ENCODE data around the gene PGAP1. TPM values are rescaled to one million over a fixed set of nuclear protein-coding genes. Genes with fewer than 3 reads are reported as not detected.
"Not testable (repeated sequence)": the region's sequence is repeated elsewhere in the genome, so short reads cannot be mapped to it uniquely, and the experiment has no call there.

The PGAP1 gene
- polyA plus RNA-seq, 4 donors, result 25.6 to 33.9 (median 29.2) TPM

- DNase-seq (ENCODE audit: low read depth in 4 of 4, low spot score in 3 of 4), result no peak
Observed at GRCh38 chr2:196951973-196952372, 25.5 kb upstream of the PGAP1 start.

GRCh38 chr2:196949116-196949515 is 22.6 kb upstream of the PGAP1 start:
- no peak for DNase-seq (ENCODE audit: low read depth in 4 of 4, low spot score in 3 of 4)

- DNase-seq (ENCODE audit: low read depth in 4 of 4, low spot score in 3 of 4), result no peak
Observed at GRCh38 chr2:196944570-196944969, 18.1 kb upstream of the PGAP1 start.

- DNase-seq (ENCODE audit: low read depth in 4 of 4, low spot score in 3 of 4), result no peak
Observed at GRCh38 chr2:196941398-196942078, 15.0 kb upstream of the PGAP1 start.

- DNase-seq (ENCODE audit: low read depth in 4 of 4, low spot score in 3 of 4), result no peak
Observed at GRCh38 chr2:196939371-196939770, 12.9 kb upstream of the PGAP1 start.

GRCh38 chr2:196935432-196935831 is 8.9 kb upstream of the PGAP1 start:
- DNase-seq (ENCODE audit: low read depth in 4 of 4, low spot score in 3 of 4), result no peak

GRCh38 chr2:196934672-196935071 is 8.2 kb upstream of the PGAP1 start:
- no peak for DNase-seq (ENCODE audit: low read depth in 4 of 4, low spot score in 3 of 4)

GRCh38 chr2:196931555-196931954 is 5.0 kb upstream of the PGAP1 start:
- no peak for DNase-seq (ENCODE audit: low read depth in 4 of 4, low spot score in 3 of 4)

- peak; percentile 16 to 29 (median 24) for DNase-seq (ENCODE audit: low read depth in 4 of 4, low spot score in 3 of 4)
Observed at GRCh38 chr2:196927376-196928225, 1.1 kb upstream of the PGAP1 start.

GRCh38 chr2:196925768-196926561 is 542 bp downstream of the PGAP1 start:
- DNase-seq (ENCODE audit: low read depth in 4 of 4, low spot score in 3 of 4), result peak; percentile 22 to 47 (median 26)

GRCh38 chr2:196925051-196925767 is 1.3 kb downstream of the PGAP1 start:
- peak in 1 of 4 donors; percentile 5 for DNase-seq (ENCODE audit: low read depth in 4 of 4, low spot score in 3 of 4)

- no peak for DNase-seq (ENCODE audit: low read depth in 4 of 4, low spot score in 3 of 4)
Observed at GRCh38 chr2:196924051-196924450, 2.5 kb downstream of the PGAP1 start.

GRCh38 chr2:196918927-196919326 is 7.6 kb downstream of the PGAP1 start:
- DNase-seq (ENCODE audit: low read depth in 4 of 4, low spot score in 3 of 4), result no peak

GRCh38 chr2:196917802-196918201 is 8.7 kb downstream of the PGAP1 start:
- no peak for DNase-seq (ENCODE audit: low read depth in 4 of 4, low spot score in 3 of 4)

- DNase-seq (ENCODE audit: low read depth in 4 of 4, low spot score in 3 of 4), result no peak
Observed at GRCh38 chr2:196915507-196916189, 10.9 kb downstream of the PGAP1 start.

GRCh38 chr2:196914867-196915460 is 11.5 kb downstream of the PGAP1 start:
- no peak for DNase-seq (ENCODE audit: low read depth in 4 of 4, low spot score in 3 of 4)

GRCh38 chr2:196913691-196914090 is 12.8 kb downstream of the PGAP1 start:
- DNase-seq (ENCODE audit: low read depth in 4 of 4, low spot score in 3 of 4), result no peak

GRCh38 chr2:196905365-196905764 is 21.1 kb downstream of the PGAP1 start:
- DNase-seq (ENCODE audit: low read depth in 4 of 4, low spot score in 3 of 4), result not testable (repeated sequence)

GRCh38 chr2:196902828-196903227 is 23.7 kb downstream of the PGAP1 start:
- no peak for DNase-seq (ENCODE audit: low read depth in 4 of 4, low spot score in 3 of 4)

GRCh38 chr2:196900843-196901242 is 25.7 kb downstream of the PGAP1 start:
- DNase-seq (ENCODE audit: low read depth in 4 of 4, low spot score in 3 of 4), result no peak
